HTR-8/SVneo (cell line): ENCODE results near the gene PDIA2.
A peak's percentile ranks its signal among the peaks of the same experiment; 100 is the strongest.
"Not testable (repeated sequence)": the region's sequence is repeated elsewhere in the genome, so short reads cannot be mapped to it uniquely, and the experiment has no call there.

Source experiments
- DNase-seq: peaks from one replicate; pipeline ENCODE4 v3.0.0; 2011; ENCODE audit warnings: low spot score, mixed read lengths; ENCODE audit not compliant: insufficient read length
- FAIRE-seq: peaks from 2 replicates; lab custom pipeline; 2011; peaks lifted over from hg19 to GRCh38; lab: Jason Lieb, UNC

Gene PDIA2

DNA sequence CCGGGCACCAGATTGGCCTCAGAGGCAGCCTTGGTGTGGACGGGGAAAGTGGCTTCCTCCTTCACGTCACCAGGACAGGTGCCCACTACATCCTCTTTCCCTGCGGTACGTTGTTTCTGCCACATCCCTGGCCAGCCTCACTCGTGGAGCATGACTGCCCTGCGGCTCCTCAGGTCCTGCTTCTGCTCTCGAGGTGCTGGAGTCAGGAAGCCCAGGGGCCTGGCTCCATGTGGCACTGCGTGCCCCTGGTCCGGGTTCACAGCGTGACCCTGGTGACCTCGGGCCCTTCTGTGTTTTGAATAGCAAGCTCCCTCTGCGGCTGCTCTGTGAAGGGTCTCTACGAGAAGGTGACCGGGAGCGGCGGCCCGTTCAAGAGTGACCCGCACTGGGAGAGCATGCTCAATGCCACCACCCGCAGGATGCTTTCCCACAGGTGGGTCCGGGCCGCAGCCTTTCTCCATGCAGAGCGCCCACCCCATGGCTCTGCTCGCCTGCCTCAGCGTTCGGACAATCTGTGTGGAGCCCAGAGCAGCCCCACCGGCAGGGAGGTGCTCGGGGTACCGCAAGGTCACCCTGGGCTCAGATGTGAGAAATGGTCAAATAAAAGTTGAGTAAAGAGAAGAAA is 20.7 kb upstream of the PDIA2 start:
- FAIRE-seq = no peak
- DNase-seq = no peak

DNA sequence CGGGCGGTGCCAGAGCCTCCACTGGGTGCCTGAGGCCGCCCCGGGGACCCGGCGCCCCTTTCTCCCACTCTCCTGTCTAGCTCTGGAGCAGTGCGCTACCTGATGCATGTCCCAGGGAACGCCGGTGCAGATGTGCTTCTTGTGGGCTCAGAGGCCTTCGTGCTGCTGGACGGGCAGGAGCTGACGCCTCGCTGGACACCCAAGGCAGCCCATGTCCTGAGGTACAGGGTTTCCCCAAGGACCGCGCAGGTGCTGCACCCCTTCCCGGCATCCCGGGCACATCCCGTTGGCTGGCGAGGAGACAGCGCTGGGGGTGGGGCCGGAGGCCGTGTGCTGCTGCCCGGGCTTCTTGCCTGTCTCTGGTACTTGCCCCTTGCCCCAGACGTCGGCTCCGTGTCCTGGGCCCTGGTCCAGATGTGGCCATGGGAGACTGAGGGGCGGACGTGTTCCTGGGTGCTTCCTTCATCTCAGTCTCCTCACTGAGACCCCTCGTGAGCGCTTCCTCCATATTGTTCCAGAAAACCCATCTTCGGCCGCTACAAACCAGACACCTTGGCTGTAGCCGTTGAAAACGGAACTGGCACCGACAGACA is 19.7 kb upstream of the PDIA2 start:
- no peak for FAIRE-seq

DNA sequence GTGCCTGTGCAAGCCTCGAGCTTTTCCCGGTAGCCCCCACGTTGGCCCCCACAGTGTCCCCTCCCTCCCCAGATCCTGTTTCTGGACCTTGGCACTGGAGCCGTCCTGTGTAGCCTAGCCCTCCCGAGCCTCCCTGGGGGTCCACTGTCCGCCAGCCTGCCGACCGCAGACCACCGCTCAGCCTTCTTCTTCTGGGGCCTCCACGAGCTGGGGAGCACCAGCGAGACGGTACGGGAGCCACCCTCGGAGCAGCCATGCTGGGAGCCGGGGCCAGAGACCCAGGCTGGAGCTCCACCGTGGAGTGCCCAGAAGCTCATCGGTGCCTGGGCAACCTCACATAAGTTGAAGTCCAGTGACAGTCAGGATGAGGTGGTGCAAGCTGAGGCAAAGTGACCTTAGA is 19.0 kb upstream of the PDIA2 start:
- FAIRE-seq = no peak
- DNase-seq = no peak

More for the DNA sequence above, 19.7 kb upstream of the PDIA2 start:
- no peak for DNase-seq

DNA sequence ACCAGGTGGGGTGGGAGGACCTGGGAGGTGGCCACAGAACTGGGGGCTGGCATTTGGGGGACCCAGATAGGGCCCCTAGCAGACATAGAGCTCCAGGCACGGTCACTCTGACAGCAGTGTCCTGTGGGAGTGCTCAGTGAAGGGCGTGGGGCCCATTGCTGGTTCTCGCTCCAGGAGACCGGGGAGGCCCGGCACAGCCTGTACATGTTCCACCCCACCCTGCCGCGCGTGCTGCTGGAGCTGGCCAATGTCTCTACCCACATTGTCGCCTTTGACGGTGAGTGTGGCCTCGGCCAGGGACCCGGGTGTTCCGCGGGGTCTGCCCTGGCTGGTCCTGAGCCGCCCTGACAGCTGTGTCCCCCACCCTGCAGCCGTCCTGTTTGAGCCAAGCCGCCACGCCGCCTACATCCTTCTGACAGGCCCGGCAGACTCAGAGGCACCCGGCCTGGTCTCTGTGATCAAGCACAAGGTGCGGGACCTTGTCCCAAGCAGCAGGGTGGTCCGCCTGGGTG is 18.5 kb upstream of the PDIA2 start:
- no peak for DNase-seq
- FAIRE-seq = no peak

DNA sequence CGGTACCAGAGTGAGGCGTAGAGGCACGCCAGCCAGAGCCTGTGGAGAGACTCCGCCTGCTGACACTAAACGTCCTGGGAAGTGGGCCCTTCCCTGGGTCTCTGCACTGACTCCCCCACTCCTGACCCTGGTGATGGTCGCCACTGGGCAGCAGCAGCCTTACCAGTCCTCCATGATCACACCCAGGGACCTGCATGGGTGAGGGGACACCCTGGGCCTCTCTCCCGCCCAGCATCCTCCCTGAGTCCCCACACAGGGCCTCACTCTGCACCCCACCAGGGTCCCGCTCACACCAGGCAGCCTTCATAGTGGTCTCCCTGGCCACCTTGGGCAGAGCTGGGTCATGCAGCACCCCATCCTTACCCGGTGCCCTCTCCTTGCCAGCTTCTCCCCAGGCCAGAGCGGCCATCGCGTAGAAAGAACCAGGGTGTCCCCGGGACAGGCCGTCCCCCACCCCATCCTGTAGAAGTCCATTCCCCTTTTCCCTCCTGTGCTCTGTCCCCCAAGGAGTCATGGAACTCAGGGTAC is 17.9 kb upstream of the PDIA2 start:
- DNase-seq (no peak), FAIRE-seq (no peak)

DNA sequence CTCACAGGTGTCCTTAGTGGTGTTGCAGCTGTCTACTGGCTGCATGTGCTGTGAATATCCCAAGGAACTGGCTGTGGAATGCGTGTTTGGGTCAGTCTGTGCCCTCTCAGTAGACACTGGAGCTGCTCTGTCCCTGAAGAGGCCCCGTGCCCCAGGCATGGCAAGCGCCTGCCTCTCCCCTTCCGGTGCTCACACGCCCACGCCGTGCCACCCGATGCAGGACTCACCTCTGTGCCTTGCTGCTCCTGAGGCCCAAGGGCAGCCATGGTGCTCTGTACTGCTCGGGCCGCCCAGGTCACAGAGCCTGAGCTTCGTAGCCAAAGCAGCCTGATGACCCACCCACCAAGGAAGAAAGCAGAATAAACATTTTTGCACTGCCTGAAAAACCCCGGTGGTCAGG is 17.3 kb upstream of the PDIA2 start:
- FAIRE-seq (no peak), DNase-seq (no peak)

DNA sequence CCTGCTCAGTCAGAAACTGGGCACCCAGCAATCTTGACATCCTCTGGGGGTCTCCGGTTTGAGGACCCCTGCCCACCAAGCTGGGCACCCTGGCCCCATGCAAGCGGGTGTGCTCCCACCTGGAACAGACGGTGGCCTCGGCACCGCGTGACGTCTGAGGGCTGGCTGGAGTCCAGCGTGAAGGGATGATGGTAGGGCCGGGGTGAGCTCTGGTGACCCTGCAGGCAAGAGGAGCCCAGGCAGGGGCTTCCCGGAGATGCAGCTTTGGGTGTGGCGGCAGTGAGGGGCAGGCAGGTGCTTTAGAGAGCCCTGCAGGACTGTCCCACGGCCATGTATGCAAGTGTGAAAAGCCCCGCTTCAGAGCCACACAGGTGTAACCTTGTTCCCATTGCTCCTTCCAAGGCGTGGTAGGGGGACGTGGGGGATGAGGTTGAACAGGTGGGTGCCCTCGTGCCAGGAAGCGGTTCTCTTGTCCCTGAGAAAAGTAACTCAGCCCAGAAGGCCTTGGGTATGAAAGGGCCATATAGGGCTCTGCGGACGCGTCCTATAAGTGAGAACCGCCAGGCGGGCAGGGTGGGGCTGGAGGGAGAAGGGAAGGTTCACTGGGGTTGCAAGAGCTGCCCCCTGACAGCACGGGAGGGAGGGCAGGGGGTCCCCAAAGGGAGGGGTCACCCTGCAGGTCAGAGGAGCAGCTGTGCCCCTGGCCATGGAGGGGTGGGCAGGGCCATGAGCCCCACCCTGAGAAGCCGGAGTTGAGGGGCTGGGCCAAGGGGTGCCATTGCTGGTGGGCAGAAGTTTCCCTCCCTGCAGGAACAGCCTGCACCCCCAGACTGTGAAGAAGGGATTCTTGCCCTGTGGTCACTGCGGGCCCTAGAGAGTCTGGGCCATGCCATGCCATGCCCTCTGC is 16.5 kb upstream of the PDIA2 start:
- DNase-seq (no peak), FAIRE-seq (no peak)

DNA sequence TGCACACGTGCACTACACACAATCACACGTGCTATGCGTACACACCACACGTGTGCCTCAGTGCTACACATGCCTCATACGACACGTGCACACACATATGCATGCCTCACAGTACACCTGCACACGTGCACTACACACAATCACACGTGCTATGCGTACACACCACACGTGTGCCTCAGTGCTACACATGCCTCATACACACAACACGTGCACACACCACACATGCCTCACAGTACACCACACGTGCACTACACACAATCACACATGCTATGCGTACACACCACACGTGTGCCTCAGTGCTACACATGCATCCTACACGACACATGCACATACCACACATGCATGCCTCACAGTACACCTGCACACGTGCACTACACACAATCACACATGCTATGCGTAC is 15.4 kb upstream of the PDIA2 start:
- not testable (repeated sequence) for DNase-seq
- peak; percentile 100 for FAIRE-seq

DNA sequence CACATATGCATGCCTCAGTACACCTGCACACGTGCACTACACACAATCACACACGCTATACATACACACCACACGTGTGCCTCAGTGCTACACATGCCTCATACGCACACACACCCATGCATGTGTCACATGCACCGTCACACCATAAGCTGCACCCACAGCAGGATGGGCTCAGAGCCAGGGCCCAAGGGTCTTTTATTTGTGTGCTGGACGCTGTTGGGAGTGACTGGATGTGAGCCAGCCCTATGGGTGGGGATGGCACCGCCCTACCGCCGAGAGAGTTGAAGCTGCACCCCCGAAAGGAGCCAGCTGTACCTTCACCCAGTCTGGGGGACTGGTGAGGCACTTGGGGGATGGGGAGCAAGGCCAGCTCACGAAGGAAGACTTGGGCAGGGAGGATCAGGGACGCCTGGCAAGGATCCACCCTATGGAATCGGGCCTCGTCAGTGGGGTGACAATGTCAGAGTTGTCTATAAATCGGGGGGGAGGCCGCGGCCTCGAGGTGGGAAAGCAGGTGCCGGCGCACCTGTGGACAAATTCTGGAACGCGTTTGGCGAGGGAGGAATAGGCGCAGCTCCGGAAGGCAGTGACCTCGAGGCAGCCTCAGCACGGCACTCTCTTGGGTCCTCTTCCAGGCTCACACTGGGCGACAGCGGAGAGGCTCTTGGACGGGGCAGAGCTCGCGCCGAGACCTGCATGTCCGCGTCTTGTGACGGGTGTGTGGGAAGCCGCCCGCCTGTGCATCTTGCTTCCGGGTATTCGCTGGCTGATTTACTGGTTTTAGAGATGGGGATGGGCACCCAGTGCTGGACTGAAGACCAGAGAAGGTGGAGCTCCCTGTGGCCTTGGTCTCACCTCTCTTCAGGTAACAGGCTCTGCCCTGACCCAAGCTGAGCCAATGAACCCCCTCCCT is 14.6 kb upstream of the PDIA2 start:
- FAIRE-seq (no peak), DNase-seq (no peak)

DNA sequence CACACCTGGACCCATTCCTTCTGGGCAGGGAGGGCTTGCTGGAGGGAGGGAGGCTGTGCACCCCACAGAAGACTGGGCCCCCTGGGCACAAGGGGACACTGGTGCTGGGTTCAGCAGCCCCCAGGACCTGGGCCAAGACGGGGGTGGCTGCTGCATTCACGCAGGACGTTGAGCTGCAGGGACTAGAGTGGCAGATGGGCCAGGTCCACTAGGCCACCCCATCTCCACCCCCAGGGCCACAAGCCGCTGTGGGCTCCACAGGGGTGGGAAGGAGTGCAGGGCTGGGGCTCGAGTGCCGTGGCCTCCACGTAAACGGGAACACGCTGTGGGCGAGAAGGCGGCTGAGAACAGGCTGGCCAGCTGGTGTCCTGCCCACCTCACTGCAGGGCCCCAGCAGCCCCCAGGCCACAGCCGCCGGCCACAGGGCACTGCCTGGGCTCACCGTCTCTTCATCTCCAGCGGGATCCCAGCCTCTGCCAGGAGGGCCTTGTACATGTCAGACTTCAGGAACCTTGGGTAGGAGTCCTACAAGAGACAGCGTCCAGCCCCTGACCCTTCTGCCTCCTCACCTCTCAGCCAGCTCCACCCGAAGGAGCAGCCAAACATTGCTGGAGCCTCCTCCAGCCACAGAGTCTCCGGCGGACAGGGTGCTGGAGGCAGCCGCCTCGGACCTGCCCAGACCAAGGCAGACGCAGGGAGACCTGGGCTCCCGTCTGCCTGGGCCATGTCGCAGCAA is 13.7 kb upstream of the PDIA2 start:
- no peak for DNase-seq
- no peak for FAIRE-seq

DNA sequence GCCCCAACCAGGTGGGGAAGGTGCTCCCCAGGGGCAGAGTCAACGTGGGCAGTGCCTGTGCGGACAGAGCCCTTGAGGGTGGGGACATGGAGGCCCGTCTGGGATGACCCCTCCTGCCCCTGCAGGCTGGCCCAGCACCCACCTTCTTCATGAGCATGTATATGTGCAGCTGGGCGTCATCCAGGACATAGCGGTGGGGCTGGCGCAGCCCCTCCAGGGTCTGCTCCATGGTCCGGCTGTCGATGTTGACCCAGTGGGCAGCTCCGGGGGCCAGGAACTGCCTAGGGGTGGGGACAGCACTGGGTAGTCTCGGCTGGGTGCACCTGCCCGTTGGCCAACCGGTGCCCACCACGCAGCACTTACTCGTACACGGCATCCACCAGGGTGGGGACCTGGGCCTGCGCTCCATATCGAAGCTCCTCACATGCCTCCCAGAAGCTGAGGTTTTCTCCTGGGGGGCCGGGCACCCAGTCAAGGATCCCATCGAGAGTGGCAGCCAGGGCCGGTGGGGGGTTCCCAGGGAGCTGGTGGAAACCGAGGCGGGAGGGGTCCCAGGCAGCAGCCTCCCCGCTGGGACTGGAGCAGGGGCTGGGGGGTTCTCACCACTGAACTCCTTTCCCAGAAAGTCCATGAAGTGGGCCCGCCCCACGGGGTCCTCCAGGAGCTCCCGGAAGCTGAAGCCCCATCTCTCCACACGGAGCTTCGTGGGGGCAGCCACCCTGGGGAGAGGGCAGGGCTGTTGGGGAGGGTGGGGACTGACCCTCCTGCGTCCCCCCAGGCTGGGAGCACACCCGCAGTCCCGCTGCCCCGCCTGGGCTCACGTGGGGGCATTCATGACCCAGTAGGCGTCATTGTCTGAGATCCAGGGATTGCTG is 12.3 kb upstream of the PDIA2 start:
- no peak for FAIRE-seq

DNA sequence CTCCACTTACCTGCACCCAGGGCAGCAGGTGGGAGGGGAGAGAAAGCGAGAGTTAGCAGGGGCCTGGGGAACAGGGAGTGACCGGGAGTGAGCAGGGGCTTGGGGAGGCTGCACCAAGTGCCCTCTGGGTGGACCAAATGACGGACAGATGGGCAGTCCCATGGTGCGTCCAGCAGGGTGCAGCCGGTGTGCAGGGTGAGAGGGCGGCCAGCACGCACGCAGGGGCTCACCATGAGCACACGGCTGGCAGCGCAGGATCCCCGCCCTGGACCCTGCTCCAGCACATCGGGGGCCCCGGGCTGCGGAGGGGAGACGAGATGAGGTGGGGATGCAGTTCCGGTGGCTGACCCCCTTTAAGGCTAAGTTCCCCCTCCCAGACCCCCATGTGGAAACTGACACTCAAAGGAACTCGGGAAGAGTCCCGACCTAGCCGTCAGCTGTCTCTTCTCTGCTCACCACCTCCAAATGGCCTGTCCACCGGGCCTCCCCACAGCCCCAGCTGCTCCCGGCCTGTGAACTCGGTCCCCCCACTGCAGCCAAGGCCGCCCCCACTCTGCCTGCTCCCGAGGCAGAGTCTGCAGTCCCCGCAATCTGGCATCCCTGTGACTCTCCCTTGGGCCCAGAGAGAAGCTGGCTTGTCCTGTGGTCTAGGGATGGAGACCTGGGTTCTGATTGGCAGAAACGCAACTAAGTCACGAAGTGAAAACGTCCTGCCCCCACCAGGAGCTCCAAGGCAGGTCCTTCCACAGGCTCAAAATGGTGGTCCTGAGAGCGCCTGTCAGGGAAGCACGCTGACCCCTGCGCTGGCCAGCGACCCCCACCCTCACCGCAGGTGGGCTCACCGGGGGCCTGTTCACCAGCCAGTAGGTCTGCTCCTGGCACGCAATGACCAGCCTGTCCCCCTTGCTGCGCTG is 10.1 kb upstream of the PDIA2 start:
- no peak for FAIRE-seq
- DNase-seq = no peak

More for the DNA sequence above, 12.3 kb upstream of the PDIA2 start:
- no peak for DNase-seq

DNA sequence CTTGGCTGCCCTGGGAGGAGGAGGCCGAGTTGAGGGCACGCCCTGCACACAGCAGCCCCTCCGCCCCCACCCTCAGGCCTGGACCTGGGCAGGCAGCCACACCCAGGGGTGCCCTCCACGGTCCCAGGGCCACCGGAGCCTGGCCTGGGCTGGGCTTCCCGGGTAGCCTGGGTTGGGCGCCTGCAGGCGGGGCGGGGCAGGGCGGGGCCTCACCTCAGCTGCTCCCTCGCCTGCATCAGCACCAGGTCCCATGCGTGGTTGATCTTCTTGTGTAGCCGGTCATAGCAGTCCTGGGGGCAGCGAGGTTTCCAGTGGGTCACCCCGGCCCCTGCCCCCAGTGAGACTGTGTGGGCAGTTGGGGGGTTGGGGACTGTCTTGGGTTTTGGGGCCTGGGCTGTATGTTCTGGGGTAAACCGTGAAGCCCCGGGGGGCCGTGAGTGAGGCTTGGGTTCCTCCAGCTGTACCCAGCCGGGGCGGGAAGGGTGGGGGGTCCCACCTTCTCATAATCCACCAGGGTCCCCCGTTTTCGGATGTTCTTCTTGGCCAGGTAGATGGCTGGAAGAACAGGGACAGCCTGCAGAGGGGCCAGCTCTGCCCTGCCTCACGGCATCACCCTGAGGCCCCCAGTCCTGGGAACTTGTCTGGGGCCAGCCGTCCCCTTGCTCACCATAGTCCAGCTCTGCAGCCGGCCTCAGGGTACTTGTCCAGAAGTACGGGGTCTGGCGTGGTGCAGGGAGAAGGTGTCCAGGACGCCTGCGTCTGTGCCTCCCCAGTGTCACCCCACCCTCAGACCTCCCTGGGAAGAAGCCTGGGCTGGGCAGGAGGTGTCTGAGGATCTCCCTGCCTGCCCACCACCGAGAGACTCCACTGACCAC is 9.2 kb upstream of the PDIA2 start:
- FAIRE-seq (no peak), DNase-seq (no peak)

DNA sequence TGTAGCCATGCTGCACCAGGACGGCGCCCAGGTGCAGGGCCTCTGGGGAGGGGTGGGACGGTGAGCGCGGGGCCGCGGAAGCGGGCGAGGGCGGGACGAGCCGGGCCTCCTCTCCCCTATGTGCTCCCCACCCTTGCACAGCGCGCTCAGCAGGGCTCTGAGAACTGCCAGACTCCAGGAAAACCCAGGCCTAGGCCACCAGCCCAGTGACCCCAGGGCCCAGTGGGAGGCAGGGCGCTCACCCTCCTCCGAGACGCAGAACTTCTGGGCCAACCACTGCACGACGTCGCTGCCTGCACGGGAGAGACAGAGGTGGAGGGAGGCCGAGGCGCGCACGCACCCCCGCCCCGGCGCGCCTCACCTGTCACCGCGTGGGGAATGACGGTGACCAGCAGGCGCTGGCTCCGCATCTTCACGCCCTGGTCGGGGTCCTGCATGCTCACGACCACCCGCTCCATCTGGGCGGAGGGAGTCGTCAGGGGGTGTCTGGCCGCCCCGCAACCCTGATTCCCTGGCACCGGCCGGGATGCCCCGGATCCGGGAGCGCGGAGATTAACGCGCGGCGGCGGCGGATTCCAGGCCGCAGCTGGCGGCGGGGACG is 7.8 kb upstream of the PDIA2 start:
- DNase-seq = no peak
- FAIRE-seq = no peak

DNA sequence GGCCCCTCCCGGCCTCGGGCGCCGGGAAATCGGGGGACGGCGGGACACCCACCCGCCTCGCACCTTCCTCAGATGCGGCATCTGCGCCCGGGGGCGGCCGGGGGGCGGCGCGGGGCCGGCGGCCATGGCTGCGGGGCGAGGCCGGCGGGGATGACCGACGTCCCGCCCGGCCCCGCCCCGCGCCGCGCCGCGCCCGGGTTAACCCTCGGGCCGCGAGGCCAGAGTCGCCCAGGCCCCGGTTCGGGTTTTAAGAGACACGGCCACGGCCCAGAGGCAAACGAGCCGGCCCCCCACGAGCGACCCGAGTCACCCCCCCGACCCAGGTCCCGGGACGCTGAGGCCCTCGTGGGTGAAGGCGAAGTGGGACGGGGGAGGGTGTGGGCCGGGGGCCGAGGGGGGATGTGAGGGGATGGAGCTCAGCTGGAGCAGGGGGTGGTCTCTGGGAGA is 7.2 kb upstream of the PDIA2 start, which contains the start of gene RGS11:
RGS11 (minus strand) TSS at position 159 of the 447 bp plus-strand sequence; CDS start at position 126, 33 bp downstream.
- DNase-seq (no peak), FAIRE-seq (no peak)
